ENCODE measurements around the gene TXNDC5.
"Not testable (repeated sequence)": the region's sequence is repeated elsewhere in the genome, so short reads cannot be mapped to it uniquely, and the experiment has no call there.

TXNDC5 gene

DNA sequence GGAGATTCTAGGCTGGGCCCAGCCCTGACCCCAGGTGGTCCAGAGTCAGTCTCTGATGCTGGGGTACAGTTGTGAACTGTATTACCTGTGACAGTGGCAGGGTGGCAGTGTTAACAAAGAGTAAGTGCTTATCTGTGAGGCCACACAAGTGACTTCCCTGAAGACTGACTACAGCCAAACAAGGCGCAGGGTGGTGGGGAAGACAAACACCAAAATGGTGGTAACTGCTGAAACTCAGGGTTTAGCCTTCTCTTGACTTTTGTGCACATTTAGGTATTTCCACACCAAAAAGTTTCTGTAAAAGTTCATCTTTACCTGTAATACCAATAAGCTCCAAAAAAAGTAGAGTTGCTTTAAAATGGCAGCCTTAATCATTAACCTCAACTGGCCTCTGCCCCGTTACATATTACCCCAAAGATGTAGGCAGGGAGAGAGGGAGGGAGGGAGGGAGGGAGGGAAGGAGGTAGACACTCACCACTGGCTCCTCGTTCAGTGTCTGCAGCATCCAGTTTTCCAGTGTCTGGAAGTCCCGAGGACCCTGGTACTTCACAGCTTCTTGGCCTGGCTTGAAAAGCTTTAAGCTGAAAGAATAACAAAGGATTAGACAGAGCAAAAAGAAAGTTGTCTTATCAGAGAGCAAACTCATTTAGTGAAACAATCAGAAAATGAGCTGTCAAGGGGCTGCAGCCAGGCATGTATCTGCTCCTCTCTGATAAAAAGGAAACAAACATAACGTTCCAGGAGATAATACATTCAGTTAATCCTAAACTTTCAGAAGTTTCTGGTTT, 11.3 kb downstream of the TXNDC5 start:
- DNase-seq = no peak
- in situ Hi-C loops (cut with MboI; ENCODE audit: low pct_unique_long_range_greater_than_20kb, low sequenced_read_pairs) = no loop called here

GRCh38 chr6:7898193-7898586, 12.4 kb downstream of the TXNDC5 start:
- in situ Hi-C loops (cut with MboI; ENCODE audit: low pct_unique_long_range_greater_than_20kb, low sequenced_read_pairs); DNase-seq: not testable (repeated sequence)

- in situ Hi-C loops (cut with MboI; ENCODE audit: low pct_unique_long_range_greater_than_20kb, low sequenced_read_pairs) = no loop called here
- DNase-seq = no peak
Observed at GRCh38 chr6:7897461-7898192, 13.0 kb downstream of the TXNDC5 start.

DNA sequence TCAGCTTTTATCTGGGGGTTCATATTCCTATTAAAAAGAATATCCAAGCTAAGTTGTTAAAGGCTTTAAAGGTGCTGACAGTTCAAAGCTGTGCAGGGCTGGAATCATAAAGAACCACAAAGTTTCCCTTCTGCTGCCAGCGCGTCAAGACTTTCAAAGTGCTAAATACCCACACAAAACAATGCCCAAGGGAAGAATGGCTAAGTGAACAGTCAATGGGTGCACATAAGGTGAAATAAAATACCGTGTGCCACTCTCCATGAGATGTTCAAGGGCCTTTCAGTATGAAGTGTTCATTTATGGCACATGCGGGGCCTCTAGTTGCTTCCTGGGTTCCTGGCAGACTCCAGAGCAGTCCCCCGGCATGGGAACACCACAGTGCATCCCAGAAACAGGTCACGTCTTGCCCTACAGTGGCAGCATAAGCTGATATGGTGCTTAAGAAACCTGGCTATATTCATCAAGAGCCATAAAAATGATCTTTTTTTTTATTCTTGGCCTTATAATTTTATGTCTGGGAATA, 14.1 kb downstream of the TXNDC5 start:
- in situ Hi-C loops (cut with MboI; ENCODE audit: low pct_unique_long_range_greater_than_20kb, low sequenced_read_pairs) = no loop called here
- DNase-seq = no peak

DNA sequence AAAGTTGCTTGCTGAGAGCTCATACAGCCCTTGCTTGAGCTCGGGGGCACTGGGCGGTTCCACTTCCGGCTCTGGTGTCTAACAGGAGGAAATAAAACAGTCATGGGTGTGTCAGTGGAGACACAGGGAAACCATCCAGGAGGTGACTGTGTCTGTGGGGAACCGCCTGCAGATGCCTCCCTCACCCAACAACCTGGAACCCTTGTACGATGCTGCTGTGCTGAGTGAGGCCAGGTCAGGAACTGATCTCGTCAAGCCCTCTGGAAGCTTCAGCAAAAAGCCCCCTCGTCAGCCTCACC, 15.5 kb downstream of the TXNDC5 start:
- no peak for DNase-seq
- in situ Hi-C loops (cut with MboI; ENCODE audit: low pct_unique_long_range_greater_than_20kb, low sequenced_read_pairs) = no loop called here

GRCh38 chr6:7894262-7895124, 16.1 kb downstream of the TXNDC5 start:
- DNase-seq = no peak
- in situ Hi-C loops (cut with MboI; ENCODE audit: low pct_unique_long_range_greater_than_20kb, low sequenced_read_pairs) = no loop called here

DNA sequence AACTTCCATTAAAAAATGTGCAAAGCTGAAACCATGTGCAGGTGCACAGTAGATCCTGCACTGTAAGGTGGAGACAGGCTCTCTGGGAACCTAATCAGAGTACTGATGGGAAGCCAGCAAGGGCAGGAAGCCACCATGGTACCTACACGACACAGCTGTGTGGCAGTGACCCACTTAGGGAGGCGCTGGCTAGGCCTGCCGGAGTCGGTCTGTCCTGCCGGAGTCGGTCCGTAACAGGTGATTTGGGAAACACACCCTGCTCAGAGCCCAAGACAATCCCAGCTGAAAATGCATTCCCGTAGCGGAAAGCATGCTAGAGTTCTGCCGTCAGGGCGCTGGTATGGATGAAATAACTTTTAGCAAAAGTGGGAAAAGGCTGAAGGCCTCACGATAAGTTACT, 17.2 kb downstream of the TXNDC5 start:
- DNase-seq = no peak
- in situ Hi-C loops (cut with MboI; ENCODE audit: low pct_unique_long_range_greater_than_20kb, low sequenced_read_pairs) = no loop called here

GRCh38 chr6:7892367-7892766, 18.2 kb downstream of the TXNDC5 start:
- in situ Hi-C loops (cut with MboI; ENCODE audit: low pct_unique_long_range_greater_than_20kb, low sequenced_read_pairs) = not testable (repeated sequence)

DNA sequence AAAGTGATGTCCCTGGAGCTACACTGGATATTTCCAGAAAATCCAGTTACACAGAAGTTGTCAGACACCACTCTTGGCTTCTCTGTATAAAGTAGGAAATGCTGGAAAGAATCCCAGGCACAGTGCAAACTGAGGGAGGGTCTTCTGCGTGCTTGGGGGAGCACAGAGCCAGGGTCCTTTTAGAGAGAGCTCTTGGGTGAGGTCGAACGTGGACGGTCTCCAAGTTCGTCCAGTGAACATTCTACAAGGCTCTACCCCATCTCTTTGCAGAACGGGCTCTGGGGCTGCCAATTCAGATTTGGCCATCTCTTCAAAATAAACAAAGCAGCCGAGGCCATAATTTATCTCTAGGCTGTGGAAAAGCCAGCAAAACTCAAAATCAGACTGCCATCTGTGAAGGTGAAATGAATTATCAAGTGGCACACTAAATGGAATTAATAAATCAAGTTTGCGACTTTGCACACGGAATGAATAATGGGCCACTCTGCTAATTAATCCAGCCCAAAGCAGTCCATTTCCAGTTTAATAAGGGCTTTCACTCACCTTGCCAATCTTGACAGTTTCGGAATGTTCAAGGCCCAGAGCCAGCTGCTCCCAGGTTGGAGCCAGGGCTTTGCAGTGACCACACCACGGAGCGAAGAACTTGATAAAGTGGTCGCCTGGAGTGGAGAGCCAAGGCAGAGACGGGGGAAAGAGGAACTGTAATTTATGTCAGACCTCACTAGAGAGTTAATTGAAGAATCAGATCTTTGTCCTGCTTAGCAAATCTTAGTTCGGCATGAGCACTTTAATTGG, 19.3 kb downstream of the TXNDC5 start:
- in situ Hi-C loops (cut with MboI; ENCODE audit: low pct_unique_long_range_greater_than_20kb, low sequenced_read_pairs) = no loop called here
- no peak for DNase-seq

More at GRCh38 chr6:7892367-7892766, 18.2 kb downstream of the TXNDC5 start:
- DNase-seq = not testable (repeated sequence)

DNA sequence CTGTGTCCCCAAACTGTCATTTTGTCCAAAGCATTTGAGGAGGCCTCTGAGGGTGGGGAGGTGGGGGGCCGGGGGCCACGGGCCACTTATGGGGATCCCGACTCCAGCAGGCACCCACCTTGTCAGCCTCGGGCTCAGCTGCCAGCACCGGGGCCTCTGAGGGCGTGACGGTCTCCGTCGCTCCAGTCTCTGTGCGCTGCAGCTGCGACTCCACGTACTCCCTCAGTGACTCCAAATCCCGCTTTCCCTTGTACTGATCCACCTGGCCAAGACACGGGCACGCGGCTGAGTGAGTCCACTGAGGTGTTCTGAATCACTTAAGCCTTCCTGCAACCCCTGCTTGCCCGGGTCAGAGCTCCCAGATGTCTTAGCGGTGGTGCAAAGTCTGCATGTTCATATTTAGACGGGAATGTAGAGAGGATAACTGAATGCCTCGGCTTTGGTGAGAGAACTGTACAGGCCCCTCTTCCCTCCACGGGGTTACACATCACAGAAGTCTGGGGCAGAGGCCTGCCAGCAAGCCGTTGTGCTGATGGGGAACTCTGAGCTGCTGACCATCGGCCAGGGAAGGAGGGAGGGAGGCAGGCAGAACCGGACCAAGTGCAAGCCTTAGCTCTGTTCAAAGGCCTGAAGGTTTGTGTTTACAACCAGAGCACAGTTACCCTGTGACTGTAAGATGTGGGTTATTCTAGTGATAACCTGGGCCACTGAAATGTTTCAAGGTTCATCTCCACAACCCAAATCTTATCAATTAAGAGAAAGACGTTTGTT, 21.8 kb downstream of the TXNDC5 start:
- DNase-seq = no peak
- in situ Hi-C loops (cut with MboI; ENCODE audit: low pct_unique_long_range_greater_than_20kb, low sequenced_read_pairs) = no loop called here

DNA sequence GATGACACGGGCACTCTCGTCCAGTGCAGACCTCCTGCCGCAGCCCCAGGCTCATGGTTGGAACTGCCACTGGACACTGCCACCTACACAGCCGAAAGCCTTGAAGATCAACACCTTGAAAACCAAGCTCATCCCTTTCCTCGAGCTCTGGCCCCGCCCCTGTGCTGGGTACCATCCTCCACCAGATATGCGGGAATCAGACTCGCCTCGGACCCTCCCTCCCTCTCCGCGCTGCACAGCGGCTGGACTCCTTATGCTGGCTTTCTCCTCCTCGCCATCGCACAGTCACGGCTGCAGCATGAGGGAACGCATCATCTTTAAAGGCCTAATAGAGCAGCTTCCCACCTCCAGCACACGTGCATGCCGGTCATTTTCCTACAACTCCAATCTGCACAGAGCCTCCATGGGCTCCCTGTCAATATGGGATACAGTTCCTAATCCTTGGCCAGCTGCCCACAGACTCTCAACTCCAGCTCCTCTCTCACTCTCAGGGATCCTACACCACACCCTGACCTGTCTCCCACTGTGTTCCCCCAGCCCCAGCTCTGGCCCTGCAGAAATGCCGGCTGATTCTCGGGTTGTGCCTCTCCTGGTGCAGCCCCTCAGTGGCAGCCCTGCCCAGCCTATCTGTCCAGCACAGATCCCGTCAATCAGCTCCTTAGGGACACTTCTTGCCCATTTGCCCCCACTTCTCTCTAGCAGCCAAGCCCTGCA, 23.2 kb downstream of the TXNDC5 start:
- DNase-seq = no peak

GRCh38 chr6:7886132-7886531, 24.5 kb downstream of the TXNDC5 start:
- DNase-seq = no peak
- in situ Hi-C loops (cut with MboI; ENCODE audit: low pct_unique_long_range_greater_than_20kb, low sequenced_read_pairs) = no loop called here

More for the DNA sequence above, 23.2 kb downstream of the TXNDC5 start:
- in situ Hi-C loops (cut with MboI; ENCODE audit: low pct_unique_long_range_greater_than_20kb, low sequenced_read_pairs) = no loop called here

GRCh38 chr6:7883381-7883780, 27.2 kb downstream of the TXNDC5 start:
- no peak for DNase-seq
- in situ Hi-C loops (cut with MboI; ENCODE audit: low pct_unique_long_range_greater_than_20kb, low sequenced_read_pairs) = no loop called here

GRCh38 chr6:7882505-7883257, 27.9 kb downstream of the TXNDC5 start:
- in situ Hi-C loops (cut with MboI; ENCODE audit: low pct_unique_long_range_greater_than_20kb, low sequenced_read_pairs) = no loop called here
- DNase-seq = no peak

- DNase-seq = no peak
- in situ Hi-C loops (cut with MboI; ENCODE audit: low pct_unique_long_range_greater_than_20kb, low sequenced_read_pairs) = no loop called here
Observed at GRCh38 chr6:7881765-7882500, 28.7 kb downstream of the TXNDC5 start.

DNA sequence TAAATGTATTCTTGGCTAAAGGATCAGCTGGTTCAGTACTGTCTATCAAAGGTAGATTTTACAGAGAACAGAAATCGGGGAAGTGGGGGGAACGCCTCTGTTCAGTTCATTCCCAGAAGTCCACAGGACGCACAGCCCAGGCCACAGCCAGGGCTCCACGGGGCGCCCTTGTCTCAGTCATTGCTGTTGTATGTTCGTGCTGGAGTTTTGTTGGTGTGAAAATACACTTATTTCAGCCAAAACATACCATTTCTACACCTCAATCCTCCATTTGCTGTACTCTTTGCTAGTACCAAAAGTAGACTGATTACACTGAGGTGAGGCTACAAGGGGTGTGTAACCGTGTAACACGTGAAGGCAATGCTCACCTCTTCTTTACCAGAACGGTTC, 29.9 kb downstream of the TXNDC5 start:
- no peak for DNase-seq
- in situ Hi-C loops (cut with MboI; ENCODE audit: low pct_unique_long_range_greater_than_20kb, low sequenced_read_pairs) = no loop called here
